Activated CD4-positive, CD25-positive, alpha-beta regulatory T cell (primary cell): ENCODE data around the gene NBEAL2.
A peak's percentile ranks its signal among the peaks of the same experiment; 100 is the strongest.

Experiments used
- DNase-seq, 4 experiments: peaks; one replicate each; lab custom pipeline; 2025; lab: John Stamatoyannopoulos, UW

NBEAL2 gene

DNA sequence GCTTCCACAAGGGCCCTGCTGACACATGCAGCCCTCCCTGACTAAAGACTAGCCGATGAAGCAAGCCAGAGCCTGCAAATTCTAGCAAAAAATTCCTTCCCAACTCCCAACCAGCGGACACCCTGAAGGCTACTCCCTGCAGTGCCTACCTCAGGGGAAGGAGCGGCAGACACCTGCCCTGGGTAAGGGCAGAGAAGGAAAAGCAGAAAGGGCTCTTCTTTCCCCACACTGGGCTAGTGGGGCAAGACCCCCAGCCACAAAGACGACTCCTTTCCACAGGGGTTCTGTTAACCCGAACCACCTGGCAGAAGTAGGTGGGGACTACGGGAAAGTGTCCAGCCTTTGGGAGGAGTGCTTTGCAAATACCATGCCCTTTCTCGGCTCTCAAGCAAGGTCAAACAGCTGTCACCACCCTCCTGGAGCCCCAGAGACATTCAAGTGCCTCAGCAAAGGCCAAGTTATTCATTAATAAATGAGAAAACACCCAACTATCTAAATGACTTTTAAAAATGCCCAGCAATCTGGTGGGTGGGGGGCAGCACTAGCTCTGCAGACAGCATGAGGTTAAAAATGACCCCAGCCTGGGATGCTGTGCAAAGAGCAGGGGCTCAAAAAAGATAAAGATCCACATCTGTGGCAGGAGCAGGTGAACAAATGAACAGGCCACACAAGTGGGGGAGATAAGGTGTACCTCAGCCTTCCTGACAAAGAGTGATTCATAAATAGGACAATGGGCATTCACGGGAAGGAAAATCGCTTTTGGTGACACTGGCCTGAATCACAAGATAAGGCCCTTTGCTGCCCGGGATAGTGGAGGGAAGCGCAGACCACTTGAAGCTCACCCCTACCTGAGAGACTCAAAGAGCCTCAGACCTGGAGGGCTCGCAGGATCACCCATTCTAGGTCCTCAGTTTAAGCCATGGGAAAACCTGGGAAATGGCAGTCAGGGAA lies 36.0 kb upstream of the NBEAL2 start:
- DNase-seq, result no peak

DNA sequence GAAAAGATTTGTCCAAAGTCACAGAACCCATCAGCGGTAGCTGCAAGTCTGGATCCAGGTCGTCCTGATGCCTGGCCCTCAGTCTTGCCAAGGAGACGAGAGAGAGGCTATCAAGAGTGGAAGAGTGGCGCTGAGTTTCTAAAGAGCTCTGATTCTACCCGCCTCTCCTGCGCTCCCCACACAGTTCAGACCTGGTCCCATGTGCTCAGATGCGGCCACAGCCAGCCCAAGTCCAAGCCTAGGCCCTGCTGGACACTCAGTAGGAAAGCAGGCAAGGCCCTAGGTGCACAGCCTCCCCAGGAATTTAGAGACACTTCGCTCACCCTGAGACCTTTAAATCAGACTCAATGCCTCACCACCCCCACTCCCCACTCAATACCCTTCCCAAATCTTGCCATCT lies 35.3 kb upstream of the NBEAL2 start:
- DNase-seq, result no peak

DNA sequence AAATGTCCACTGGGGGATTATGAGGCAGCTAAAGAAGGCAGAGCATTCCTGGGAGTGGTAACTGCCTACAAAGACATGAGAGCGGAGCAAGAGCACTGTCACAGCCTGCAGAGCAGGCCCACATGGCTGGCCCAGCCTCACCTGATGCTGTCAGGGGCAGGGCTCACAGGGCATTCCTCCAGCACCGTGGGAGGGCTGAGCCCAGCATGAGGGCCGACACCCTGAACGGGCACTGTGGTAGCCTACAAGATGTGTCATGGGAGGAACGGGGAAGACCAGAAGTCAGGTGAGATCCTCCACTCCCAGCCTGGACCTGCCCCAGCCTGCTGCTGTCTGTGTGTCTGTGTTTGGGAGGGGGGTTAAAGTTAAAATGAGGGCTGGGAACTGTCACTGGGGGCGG lies 33.0 kb upstream of the NBEAL2 start:
- no peak for DNase-seq

DNA sequence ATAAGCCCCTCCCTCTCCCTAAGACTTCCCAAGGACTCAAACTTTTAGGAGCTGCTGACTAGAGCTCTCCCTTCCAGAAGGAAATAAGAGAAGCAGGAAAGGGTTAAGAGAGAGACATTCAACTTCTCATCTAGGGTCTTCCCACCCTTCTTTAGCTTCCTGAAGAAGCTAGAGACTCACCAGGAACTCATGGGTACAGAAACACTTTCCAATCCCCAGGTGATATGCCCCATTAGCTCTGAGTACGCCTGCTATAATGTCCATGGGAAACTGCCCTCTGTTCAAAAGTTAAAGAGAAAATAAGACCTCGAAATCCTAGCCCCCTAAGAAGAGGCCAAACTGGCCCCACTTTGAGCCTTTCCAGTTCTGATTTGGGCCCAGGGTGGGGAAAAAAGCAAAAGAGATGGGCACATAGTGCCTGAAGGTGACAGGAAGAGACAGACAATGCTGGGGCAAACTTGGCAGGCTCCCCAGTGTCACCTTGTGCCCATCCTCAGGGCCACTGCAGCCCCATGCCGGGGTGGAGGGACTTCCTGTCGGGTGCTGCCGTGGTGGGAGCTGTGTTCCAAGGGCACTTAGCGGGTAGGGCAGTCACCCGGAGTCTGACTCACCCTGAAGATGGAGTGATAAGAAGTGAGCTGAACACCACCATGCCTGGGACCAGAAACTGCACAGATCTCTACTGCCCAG lies 32.5 kb upstream of the NBEAL2 start:
- DNase-seq, result peak; percentile 22 to 51 (median 32)

DNA sequence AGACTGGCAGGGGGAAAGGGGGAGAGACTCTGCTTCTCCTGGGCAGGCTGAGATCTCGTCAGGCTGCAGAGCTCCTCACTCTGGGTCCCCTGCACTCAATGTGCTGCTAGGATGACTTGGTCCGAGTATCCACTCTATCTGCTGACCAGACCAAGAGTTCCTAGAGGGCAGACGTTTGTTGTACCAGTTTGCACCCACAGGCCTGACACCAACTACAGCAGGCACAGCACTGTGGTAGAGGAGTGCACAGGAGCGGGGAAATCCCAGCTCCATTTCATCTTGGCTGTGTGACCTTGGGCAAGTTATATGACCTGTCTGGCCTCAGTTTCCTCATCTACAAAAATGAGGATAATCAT lies 31.9 kb upstream of the NBEAL2 start:
- DNase-seq, result no peak

DNA sequence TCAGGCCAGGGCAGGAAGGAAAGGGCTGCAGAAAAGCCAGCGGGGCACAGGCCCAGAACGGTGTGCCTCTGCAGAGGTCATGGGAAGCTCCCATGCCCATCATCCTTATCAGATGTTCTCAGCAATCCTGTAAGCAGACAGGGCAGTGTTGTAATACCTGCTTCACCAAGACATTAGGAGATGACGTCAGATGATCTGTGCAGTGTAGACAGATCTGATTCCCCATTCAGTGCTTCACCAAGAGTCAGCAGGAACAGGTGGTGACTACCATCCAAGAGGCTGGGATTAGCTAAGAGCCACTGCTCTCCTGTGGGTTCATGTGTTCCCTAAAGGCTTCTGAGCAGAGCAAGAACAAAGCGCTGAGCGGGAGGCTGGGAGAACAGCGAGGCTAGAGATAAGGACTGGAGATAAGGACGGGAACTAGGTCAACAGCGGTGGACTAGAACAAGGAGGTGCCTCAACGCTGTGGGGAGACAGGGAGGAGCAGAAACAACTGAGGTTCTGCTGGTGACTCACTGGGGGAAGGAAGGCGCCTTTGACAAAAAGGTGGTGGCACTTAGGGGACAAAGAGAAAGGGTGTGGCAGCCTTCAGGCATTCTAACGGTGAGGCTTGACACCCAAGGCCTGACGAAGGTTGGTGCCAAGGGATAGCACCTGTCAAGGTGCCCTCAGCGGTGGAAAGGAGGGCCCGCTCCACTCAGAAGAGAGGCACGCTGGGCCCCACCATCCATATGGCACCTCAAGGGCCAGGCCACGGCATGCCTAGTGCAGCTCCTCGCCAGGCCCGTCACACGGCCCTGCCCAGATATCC lies 31.3 kb upstream of the NBEAL2 start:
- peak in 3 of 4 experiments; percentile 14 to 27 (median 21) for DNase-seq

DNA sequence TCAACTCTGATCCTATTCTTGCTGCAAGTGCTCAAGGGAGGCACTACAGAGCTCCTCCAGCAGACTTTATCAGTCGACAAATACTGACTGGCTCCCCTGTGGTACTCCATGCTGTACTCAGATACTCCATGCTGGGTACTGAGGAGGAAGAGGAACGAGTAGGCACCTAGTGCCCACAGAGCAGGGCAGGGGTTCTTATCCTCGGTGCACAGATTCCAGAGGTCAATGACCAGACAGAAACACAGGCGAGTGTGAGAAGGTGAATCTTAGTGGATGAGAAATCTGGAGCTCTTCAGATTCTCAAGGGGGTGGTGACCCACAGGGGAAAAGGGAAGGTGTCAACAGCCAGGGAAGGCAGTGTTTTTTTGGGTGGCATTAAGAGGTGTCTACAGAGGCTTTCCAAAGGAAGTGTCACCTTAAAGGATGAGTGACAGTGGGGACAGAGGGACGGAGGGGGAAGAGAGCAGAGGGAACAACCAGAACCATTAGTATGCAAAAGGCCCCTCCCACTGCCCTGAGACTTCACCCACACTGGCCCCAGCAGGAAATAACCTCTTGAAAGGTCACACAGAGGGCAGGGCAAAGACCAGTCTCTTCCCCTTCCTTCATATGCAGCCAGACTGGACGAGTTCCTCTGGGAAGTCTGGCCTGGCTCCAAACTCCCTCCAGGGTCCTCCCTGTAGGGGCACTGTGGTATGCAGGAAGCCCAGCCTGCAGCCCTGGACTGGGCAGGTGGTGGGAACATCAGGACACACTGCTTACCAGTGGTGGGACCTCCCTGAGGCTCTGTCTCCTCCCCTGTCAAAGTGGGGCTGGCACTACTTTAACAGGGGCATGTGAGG lies 30.4 kb upstream of the NBEAL2 start:
- no peak for DNase-seq

DNA sequence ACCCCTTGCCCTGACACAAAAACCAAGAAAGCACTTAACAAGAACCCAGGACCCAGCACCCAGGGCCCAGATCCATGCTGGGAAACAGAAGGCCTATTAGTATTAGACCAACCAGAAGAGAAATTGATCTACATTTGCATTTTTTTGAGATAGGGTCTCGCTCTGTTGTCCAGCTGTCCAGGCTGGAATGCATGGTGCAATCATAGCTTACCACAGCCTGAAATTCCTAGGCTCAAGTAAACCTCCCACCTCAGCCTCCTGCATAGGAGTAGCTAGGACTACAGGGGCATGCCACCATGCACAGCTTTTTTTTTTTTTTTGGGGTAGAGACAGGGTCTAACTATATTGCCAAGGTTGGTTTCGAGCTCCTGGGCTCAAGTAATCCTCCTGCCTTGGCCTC lies 29.3 kb upstream of the NBEAL2 start:
- no peak for DNase-seq

DNA sequence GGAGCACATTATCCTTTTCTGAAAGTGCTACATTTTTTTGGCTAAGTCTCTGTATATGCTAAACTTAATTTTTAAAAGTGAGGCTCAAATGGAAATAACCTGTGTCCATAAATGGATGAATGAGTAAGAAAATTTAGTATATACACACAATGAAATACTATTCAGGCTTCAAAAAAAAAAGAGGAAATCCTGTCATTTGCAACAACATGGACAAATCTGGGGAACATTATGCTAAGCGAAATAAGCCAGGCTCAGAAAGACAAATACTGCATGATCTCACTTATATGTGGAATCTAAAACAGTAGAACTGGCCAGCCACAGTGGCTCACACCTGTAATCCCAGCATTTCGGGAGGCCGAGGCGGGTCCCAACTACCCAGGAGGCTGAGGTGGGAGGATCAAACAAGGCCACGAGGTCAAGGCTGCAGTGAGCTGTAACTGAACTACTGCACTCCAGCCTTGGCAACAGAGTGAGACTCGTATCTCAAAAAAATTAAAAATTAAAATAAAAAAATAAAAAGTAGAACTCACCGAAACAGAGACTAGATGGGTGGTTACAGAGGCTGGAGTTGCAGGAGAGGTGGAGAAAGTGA lies 28.7 kb upstream of the NBEAL2 start:
- no peak for DNase-seq

DNA sequence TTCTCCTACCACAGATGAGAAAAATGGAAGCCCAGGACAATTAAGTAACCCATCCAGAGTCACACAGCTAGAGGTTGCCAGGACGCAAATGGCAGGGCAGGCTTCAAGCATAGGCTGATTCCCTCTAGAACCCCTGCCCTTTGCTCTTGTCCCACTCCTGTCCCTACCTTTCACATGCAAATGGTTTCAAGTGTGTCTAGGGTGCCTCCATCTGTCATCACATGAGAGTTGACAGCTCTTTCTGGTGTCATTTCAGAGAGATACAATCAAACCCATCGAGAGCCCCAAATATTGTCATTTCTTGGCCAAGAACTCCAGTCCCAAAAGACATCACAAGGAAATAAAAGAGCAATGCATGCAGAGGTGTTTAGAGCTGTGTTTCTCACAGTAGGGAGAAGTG lies 26.7 kb upstream of the NBEAL2 start:
- DNase-seq, result no peak

DNA sequence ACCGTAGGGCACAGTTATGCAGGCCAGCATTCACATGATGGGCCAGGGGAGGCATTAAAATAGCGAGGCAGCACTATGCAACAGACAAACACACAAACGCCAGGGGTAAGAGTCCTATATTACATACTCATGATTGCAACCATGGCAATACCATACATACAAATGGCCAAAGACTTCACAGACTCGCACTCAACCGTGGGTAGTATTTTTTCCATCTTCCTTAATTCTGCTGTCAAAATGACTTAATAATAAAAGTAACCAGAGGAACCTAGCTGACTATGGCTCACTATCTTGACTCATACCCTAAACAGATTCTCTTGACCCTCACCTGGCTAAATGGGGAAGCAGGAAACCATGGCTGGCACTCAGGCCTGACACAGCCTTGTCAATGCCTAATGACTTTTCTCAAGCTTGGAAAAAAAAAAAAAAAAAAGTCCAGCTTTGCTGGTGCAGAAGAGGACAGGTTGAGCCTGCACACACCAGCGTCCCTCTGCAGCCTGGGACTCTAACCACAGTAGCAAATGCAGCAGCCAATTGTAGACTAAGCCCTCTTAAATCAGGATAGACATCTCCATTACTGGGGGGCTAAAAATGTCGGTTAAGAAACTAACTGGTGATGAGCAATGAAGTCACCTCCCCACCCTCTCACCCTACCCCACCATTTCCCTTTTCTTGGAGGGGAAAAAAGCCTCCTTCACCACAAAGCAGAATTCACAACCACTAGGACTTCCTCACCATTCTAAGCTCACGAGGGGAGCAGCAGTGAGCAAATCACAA lies 26.0 kb upstream of the NBEAL2 start:
- DNase-seq, result no peak

DNA sequence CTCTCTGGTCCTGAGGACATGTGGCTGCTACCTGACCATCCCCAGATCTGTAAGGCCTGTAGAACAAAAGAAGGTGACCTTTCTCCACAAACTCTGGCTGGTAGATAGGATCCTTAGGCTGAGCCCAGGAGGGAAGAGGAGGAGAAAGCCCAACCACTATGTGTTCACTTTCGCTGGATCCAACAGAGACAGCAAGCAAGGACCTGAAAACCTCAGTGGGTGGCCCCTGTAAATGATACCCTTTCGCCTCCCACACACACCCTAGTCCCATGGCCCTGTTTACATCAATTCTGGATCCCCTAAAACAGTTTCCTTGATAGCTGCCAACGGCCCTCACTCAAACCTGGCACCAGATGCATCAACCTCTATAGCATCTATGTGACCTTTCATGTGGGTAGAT lies 25.3 kb upstream of the NBEAL2 start:
- no peak for DNase-seq

DNA sequence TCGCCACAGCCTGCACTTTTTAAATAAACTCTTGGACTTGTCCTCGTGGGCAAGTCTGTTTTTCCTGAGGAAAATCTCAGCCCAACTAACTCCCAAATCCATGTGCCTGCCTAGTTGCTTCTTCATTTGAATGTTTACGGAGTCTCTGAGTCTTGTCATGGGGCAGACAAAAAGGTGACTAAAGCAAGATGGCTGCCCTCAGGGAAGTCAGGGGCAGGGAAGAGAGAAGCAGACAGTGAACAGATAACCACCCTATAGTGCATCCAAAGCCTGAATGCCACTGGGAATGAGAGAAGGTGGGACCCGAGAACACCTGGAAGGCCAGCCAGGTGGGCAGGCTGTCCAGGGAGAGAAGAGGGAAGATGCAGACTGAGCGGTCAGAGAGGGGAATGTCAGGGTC lies 24.3 kb upstream of the NBEAL2 start:
- no peak for DNase-seq

DNA sequence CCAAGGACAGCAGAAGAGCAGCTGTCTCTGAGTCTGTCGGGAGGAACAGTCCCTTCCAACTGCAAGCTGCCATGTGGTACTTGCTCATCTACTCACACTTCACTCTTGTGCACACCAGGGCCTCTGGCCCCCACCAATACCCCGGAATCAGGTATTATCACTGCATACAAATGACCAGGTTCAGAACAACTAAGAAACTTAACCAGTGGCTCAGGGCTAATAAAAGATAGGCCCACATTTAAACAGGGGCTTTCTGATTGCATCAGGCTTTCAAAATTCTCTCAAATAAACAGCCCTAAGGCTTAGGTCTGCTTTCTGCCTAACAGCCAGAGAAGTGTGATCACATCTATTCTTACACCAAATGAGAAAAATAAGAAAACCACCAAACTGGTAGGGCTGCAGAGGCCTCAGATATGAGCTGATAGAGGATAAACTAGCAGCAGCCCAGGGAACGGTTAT lies 23.6 kb upstream of the NBEAL2 start:
- DNase-seq, result no peak

DNA sequence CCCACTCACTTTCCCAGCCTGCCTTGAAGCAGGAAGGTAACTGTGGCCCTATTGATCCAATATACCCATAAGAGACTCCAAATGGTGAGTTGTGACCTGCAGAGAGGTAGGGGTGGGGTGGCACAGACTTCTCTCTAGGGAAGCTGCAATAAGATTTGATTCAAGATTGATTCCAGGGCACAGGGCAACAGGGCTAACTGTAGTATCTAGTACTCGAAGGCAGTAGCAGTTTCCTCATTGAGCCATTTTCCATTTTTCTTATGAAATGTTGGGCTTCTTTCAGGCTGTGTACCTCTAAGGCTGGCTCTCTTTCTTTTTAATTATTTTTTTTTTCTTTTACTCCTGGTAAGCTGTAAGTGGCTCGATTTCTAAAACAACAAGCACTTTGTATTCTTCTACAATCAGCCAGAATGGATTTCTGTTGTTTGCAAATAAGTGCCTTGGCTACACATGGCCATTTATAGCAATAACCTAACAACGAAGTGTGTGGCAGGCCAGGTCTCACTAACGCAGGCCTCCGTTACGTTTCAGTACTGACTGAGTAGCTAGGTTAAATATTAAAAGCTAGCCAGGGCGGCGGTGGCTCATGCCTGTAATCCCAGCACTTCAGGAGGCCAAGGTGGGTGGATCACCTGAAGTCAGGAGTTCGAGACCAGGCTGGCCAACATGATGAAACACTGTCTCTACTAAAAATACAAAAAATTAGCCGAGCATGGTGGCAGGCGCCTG lies 22.2 kb upstream of the NBEAL2 start:
- no peak for DNase-seq

DNA sequence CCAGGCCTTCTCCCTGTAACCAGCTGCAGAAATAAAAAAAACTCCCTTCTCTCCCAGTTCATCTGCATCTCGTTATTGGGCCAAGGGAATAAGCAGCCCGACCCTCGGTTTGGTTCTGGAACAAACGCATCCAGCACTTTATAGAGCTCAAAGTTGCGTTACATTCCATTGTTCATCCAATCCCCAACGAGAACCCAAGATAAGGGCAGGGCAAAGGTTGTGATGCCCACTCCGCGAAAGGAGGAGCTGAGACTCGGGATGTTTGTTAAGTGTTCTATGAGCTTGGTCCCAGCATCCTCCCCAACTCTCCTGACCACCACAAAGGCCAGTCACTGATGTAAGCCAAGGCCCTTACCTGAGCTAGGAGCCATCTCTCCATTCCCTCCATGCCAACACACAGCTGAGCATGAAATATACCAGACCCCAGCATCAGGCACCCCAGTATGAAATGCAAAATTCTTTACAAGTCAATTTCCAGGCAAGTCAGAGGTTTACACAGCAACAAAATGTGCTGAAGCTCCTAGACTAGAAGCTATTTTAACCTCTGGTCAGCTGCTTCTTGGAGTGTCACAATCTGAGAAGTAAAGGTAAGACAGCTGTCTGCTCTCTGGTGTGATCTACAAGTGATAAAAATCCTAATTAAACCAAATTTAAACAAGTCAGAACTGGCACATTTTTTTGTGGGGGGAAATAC lies 20.9 kb upstream of the NBEAL2 start:
- no peak for DNase-seq

DNA sequence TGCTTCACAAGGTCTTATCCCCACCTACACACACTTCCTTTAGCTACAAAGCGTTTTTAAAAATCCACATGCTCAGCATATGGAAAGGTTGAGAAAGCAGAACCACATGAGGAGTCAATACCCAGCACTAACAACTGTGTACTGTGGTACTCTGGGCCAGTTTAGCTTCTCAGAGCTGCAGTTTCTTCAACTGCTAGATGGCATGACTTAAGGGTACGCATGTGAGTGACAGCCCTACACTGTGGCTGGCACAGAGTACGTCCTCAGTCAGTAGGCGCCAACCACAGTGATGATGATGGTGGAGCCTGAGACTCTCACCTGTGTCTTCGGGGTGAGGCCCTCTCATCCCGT lies 20.3 kb upstream of the NBEAL2 start:
- DNase-seq, result no peak

DNA sequence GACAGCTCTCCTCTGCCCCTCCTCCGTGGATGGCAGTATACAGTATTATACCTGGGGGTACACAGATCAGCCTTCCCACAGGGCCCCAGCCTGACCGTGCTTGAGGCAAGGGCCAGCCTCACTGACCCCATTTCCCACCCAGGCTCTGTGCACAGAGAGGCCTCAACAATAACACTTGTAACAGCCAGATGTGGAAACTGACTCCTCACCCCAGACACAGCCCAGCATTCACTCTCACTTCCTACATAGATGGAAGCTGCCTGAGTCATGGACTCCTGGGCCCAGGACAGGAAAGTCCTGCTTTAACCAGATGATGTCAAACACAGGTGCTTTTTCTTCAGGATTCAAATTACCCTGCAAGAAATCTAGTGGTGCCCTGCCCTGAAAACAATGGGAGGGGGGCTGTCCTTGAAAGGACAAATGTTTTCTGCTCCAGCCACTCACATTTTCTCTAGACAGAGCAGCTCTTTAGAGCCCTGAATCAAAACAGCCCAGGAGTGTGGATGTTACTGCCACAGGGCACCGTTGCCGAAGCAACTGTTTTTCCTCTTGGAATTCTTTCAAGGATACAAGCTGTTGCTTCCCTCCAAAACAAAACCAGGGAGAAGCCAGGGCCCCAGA lies 19.3 kb upstream of the NBEAL2 start:
- DNase-seq, result no peak

DNA sequence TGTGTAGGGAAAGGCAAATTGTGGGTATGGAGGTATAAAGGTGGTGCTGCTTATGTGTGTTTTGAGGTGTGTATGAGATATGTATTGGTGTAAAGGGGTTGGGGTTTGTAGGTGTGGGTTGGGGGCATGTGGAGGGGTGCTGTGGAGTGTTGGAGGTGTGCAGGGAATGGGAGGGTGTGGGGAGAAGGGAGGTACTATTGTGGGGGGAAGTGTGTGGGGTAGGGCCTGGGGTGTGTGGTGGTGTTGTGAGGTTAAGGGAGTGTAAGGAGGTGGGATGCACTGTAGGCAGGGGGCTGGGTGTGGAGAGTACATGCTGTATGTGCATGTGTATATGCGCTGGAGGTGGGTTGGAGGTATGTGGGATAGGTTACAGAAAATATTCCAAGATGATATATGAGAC lies 18.6 kb upstream of the NBEAL2 start:
- no peak for DNase-seq
